HepG2 (cell line): ENCODE results near the gene HSPB2. TPM values are rescaled to one million over a fixed set of nuclear protein-coding genes. Genes with fewer than 3 reads are reported as not detected.
A peak's percentile ranks its signal among the peaks of the same experiment; 100 is the strongest.

Experiments
- CHD2 ChIP-seq: IDR thresholded peaks from 2 replicates; pipeline ENCODE4 v1.6.1; 2011; ENCODE audit warnings: low read depth, low read length, improper control_type of control experiment
- CSRNP2 ChIP-seq: sonication (generic); formaldehyde crosslinking; conservative IDR thresholded peaks from 2 replicates; pipeline ENCODE4 v1.8.0; 2022; ENCODE audit warnings: low read depth, missing genetic modification reagents
- FOXK1 ChIP-seq: sonication (generic); formaldehyde crosslinking; IDR thresholded peaks from 2 replicates; pipeline ENCODE4 v1.4.0; 2020; ENCODE audit warnings: low read depth, missing genetic modification reagents, borderline replicate concordance
- GLMP ChIP-seq: sonication (generic); formaldehyde crosslinking; IDR thresholded peaks from 2 replicates; pipeline ENCODE4 v1.9.0; 2021; ENCODE audit warnings: missing genetic modification reagents, mild to moderate bottlenecking, borderline replicate concordance
- HNRNPUL1 ChIP-seq: fragments of 200-400 bp; formaldehyde crosslinking; IDR thresholded peaks from 2 replicates; pipeline ENCODE4 v1.6.1; 2017; ENCODE audit warnings: low read depth, mild to moderate bottlenecking, low read length, moderate library complexity
- IRF2 ChIP-seq: IDR thresholded peaks from 2 replicates; pipeline ENCODE4 v1.6.1; 2018; ENCODE audit warnings: missing genetic modification reagents, missing compliant biosample characterization
- ISL2 ChIP-seq: sonication (generic); formaldehyde crosslinking; IDR thresholded peaks from 2 replicates; pipeline ENCODE4 v1.5.0; 2020; ENCODE audit warnings: missing genetic modification reagents
- KDM2A ChIP-seq: sonication (generic); formaldehyde crosslinking; IDR thresholded peaks from 2 replicates; pipeline ENCODE4 v1.4.0; 2020; ENCODE audit warnings: low read depth, missing genetic modification reagents, borderline replicate concordance
- KDM4B ChIP-seq: sonication (generic); formaldehyde crosslinking; IDR thresholded peaks from 2 replicates; pipeline ENCODE4 v1.4.0; 2020; ENCODE audit warnings: missing genetic modification reagents
- NPAS2 ChIP-seq: sonication (generic); formaldehyde crosslinking; IDR thresholded peaks from 2 replicates; pipeline ENCODE4 v1.8.0; 2022; ENCODE audit warnings: mild to moderate bottlenecking, missing genetic modification reagents, borderline replicate concordance
- PAXIP1 ChIP-seq: sonication (generic); formaldehyde crosslinking; conservative IDR thresholded peaks from 2 replicates; pipeline ENCODE4 v1.4.0; 2020; ENCODE audit warnings: mild to moderate bottlenecking, missing genetic modification reagents, moderate library complexity
- PLSCR1 ChIP-seq: sonication (generic); formaldehyde crosslinking; IDR thresholded peaks from 2 replicates; pipeline ENCODE4 v1.5.0; 2020; ENCODE audit warnings: missing genetic modification reagents, mild to moderate bottlenecking, borderline replicate concordance
- RFX5 ChIP-seq: IDR thresholded peaks from 2 replicates; pipeline ENCODE4 v1.6.1; 2011; ENCODE audit warnings: low read depth, low read length, improper control_type of control experiment
- SMAD1 ChIP-seq: sonication (generic); formaldehyde crosslinking; IDR thresholded peaks from 2 replicates; pipeline ENCODE4 v1.4.0; 2020; ENCODE audit warnings: missing genetic modification reagents, low read depth, mild to moderate bottlenecking, borderline replicate concordance
- USF2 ChIP-seq, 2 experiments: sonication (generic) in 1 of 2; formaldehyde crosslinking in 1 of 2; IDR thresholded peaks; 2 replicates each; pipeline versions ENCODE4 v1.5.1 to v1.6.1; 2011 to 2020; ENCODE audit warnings: borderline replicate concordance in 1 of 2, low read depth in 1 of 2, low read length in 1 of 2, mild to moderate bottlenecking in 1 of 2, missing genetic modification reagents in 1 of 2, moderate library complexity in 1 of 2
- ZC3H13 ChIP-seq: sonication (generic); formaldehyde crosslinking; IDR thresholded peaks from 2 replicates; pipeline ENCODE4 v1.8.1; 2023; ENCODE audit warnings: mild to moderate bottlenecking, missing genetic modification reagents, moderate library complexity
- ZNF598 ChIP-seq: sonication (generic); formaldehyde crosslinking; IDR thresholded peaks from 2 replicates; pipeline ENCODE4 v1.5.1; 2020; ENCODE audit warnings: mild to moderate bottlenecking, missing genetic modification reagents, borderline replicate concordance
- ZZZ3 ChIP-seq: sonication (generic); formaldehyde crosslinking; IDR thresholded peaks from 2 replicates; pipeline ENCODE4 v1.4.0; 2020; ENCODE audit warnings: missing genetic modification reagents, mild to moderate bottlenecking, borderline replicate concordance
- polyA plus RNA-seq, 8 experiments: library from polyadenylated mRNA; depleted of rRNA in 3 of 8; stranded (reverse) in 7 of 8; unstranded in 1 of 8; fragments of >200 nt; fragmentation: Illumina TruSeq in 4 of 8; extraction: Trizol in 4 of 8; gene quantifications; 2 replicates each; pipeline versions ENCODE4 v1.2.1 to v1.2.3, GENCODE V29; 2011 to 2016; ENCODE audit warnings: low read depth in 4 of 8, missing spikeins in 1 of 8, mixed read lengths in 1 of 8; ENCODE audit not compliant: insufficient read depth in 1 of 8
- total RNA-seq, 5 experiments: library from RNA; depleted of rRNA; stranded (reverse); fragments of >200 nt; fragmentation: Illumina TruSeq; extraction: Trizol; gene quantifications; 2 replicates each; pipeline ENCODE4 v1.2.3, GENCODE V29; 2016; ENCODE audit warnings: low read depth in 1 of 5

The HSPB2 gene
- total and polyA plus RNA-seq, 2 of the 13 experiments (the other 11 are each of a cell fraction or from before 2014, with no cell fraction given), result 0.04 TPM; not detected in 1

GRCh38 chr11:111870886-111871692, 41.4 kb upstream of the HSPB2 start, which contains the start of gene ALG9 (continued):
- no peak for TF ChIP-seq USF2 (IDR thresholded peaks at IDR 0.05; ENCODE audit: low read depth, low read length)
- TF ChIP-seq USF2 (CRISPR knock-in tag; IDR thresholded peaks at IDR 0.05; ENCODE audit: borderline replicate concordance), result no peak
- no peak for TF ChIP-seq ZC3H13 (CRISPR knock-in tag)
- TF ChIP-seq KDM4B, result no peak
- TF ChIP-seq CSRNP2 (CRISPR knock-in tag), result no peak
- 0 out of 2 replicates have a peak, but pooled peaks have one; percentile 35 for TF ChIP-seq SMAD1 (CRISPR knock-in tag)
- TF ChIP-seq PLSCR1 (CRISPR knock-in tag), result no peak
- TF ChIP-seq IRF2 (CRISPR knock-in tag), result peak; percentile 65; the same call in 1 of the 2 replicates
- TF ChIP-seq ZZZ3 (CRISPR knock-in tag), result peak; percentile 12; the same call in 1 of the 2 replicates
- no peak for TF ChIP-seq GLMP (CRISPR knock-in tag)
- no peak for TF ChIP-seq FOXK1 (CRISPR knock-in tag)
- no peak for TF ChIP-seq CHD2
- peak; percentile 62; the same call in 1 of the 2 replicates for TF ChIP-seq KDM2A
- no peak for TF ChIP-seq ZNF598
- TF ChIP-seq NPAS2 (CRISPR knock-in tag), result no peak
- TF ChIP-seq ISL2 (CRISPR knock-in tag), result no peak
- 0 out of 2 replicates have a peak, but pooled peaks have one; percentile 19 for TF ChIP-seq PAXIP1 (CRISPR knock-in tag)
- no peak for TF ChIP-seq RFX5
- TF ChIP-seq HNRNPUL1, result no peak
